Measurements from ENCODE around the gene CFAP65. TPM values are rescaled to one million over a fixed set of nuclear protein-coding genes. Genes with fewer than 3 reads are reported as not detected.

The CFAP65 gene
- total and polyA plus RNA-seq, 7 donors: under 0.01 to 0.10 (median under 0.01) TPM; not detected in 4

DNA sequence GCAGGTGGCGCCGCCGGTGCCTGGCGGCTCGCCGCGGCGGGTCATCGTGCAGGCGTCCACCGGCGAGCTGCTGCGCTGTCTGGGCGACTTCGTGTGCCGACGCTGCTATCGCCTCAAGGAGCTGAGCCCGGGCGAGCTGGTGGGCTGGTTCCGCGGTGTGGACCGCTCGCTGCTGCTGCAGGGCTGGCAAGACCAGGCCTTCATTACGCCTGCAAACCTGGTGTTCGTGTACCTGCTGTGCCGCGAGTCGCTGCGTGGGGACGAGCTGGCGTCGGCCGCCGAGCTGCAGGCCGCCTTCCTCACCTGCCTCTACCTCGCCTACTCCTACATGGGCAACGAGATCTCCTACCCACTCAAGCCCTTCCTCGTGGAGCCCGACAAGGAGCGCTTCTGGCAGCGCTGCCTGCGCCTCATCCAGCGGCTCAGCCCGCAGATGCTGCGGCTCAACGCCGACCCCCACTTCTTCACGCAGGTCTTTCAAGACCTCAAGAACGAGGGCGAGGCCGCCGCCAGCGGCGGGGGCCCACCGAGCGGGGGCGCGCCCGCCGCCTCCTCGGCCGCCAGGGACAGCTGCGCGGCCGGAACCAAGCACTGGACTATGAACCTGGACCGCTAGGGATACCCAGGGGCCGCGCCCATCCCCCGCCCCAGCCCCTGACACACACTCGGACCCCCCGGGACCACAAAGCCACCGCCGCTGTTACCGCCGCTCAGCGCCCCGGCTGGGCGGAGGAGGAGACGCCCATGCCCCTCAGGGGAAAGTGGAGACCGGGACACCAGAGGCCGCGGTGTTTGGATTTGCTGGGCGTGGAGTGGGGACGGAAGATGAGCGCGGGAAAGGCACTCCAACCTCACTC lies 80.8 kb downstream of the CFAP65 start:
- Histone ChIP-seq H3K36me3 (no peaks in the 10 kb centered on the region), H3K4me1 (peaks cover 0 to 35% (median 24%) of the 10 kb centered on the region in 4 donors), H3K27ac (no peak overlapping the region), H3K27me3 (peaks cover 53 to 89% (median 72%) of the 10 kb centered on the region in 3 donors), H3K9me3 (no peaks in the 10 kb centered on the region), H3K4me3 (peak overlapping the region in 1 of 4 donors; percentile 18)
- intact Hi-C loops (cut with DNase I): no loop called here
- no peak for DNase-seq
- 2 to 5% methylated on average over 87 of the region's 87 CpGs for WGBS, 2 donors
- TF ChIP-seq POLR2A (IDR thresholded peaks at IDR 0.05) (no peak), EP300 (IDR thresholded peaks at IDR 0.05) (no peak), POLR2AphosphoS5 (IDR thresholded peaks at IDR 0.05) (no peak)
- TF ChIP-seq, protein P1, sequence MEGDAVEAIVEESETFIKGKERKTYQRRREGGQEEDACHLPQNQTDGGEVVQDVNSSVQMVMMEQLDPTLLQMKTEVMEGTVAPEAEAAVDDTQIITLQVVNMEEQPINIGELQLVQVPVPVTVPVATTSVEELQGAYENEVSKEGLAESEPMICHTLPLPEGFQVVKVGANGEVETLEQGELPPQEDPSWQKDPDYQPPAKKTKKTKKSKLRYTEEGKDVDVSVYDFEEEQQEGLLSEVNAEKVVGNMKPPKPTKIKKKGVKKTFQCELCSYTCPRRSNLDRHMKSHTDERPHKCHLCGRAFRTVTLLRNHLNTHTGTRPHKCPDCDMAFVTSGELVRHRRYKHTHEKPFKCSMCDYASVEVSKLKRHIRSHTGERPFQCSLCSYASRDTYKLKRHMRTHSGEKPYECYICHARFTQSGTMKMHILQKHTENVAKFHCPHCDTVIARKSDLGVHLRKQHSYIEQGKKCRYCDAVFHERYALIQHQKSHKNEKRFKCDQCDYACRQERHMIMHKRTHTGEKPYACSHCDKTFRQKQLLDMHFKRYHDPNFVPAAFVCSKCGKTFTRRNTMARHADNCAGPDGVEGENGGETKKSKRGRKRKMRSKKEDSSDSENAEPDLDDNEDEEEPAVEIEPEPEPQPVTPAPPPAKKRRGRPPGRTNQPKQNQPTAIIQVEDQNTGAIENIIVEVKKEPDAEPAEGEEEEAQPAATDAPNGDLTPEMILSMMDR (IDR thresholded peaks at IDR 0.05): no peak

DNA sequence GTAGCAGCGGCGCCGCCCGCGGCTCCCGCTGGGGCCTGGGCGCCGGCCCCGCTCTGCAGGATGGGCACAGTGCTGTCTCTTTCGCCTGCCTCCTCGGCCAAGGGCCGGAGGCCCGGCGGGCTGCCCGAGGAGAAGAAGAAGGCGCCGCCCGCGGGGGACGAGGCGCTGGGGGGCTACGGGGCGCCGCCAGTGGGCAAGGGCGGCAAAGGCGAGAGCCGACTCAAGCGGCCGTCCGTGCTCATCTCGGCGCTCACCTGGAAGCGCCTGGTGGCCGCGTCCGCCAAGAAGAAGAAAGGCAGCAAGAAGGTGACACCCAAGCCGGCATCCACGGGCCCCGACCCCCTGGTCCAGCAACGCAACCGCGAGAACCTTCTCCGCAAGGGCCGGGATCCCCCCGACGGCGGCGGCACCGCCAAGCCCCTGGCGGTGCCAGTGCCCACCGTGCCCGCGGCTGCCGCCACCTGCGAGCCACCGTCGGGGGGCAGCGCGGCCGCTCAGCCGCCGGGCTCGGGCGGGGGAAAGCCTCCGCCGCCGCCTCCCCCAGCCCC lies 81.5 kb downstream of the CFAP65 start:
- Histone ChIP-seq H3K4me1 (peaks cover 0 to 35% (median 24%) of the 10 kb centered on the region in 4 donors), H3K36me3 (no peaks in the 10 kb centered on the region), H3K27ac (no peak overlapping the region), H3K4me3 (peak overlapping the region in 3 of 4 donors; percentile 18 to 45 (median 38)), H3K27me3 (peaks cover 53 to 87% (median 65%) of the 10 kb centered on the region in 3 donors), H3K9me3 (no peaks in the 10 kb centered on the region)
- TF ChIP-seq, protein P1 (IDR thresholded peaks at IDR 0.05): no peak
- TF ChIP-seq POLR2A (IDR thresholded peaks at IDR 0.05) (no peak), EP300 (IDR thresholded peaks at IDR 0.05) (no peak)
- WGBS, 2 donors: 2 to 3% methylated on average over 67 of the region's 67 CpGs
- intact Hi-C loops (cut with DNase I): no loop called here
- no peak for DNase-seq

DNA sequence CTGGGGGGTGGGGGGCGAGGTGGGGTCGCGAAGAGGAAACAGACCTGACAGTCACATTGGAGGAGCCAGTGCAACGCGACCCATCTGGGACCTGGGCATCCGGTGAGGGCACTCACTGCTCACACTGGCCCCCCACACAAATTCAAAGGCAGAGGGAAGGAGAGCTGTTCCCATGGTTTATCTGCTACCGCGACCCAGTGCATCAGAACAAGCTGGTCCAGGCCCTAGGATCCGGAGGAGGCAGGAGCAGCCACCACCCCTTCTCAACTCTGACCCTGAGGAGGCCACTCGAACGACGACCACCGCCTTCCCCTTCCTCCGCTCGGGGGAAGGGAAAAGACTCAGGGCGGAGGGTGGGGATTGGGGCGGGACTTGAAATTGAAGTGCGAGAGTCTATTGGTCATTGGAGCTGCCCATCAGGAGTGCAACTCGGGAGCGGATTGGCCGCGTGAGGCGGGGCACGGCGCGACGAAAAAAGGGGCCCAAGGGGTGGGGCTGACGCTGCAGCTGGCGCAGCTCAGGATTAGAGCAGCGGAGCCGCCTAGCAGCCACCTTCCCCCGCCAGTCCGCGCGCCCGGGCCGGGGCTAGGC lies 82.1 kb downstream of the CFAP65 start, which contains the start of gene CDK5R2:
CDK5R2 (plus strand) TSS at position 526 of the 591 bp plus-strand sequence. CDS start 155 bp downstream, outside the sequence.
- H3K27ac ChIP-seq: no peak within 1 kb of the TSS
- no peaks in the 10 kb centered on the region for H3K36me3 ChIP-seq
- peak within 1 kb of the TSS in 3 of 4 donors; percentile 18 to 45 (median 38) for H3K4me3 ChIP-seq
- H3K4me1 ChIP-seq: peaks cover 0 to 35% (median 24%) of the 10 kb centered on the region in 4 donors
- WGBS, 2 donors: 3 to 4% methylated on average over 37 of the region's 37 CpGs
- TF ChIP-seq, protein P1 (IDR thresholded peaks at IDR 0.05): no peak
- TF ChIP-seq POLR2AphosphoS5 (IDR thresholded peaks at IDR 0.05): no peak
- no peak for TF ChIP-seq EP300 (IDR thresholded peaks at IDR 0.05)
- no peak for TF ChIP-seq POLR2A (IDR thresholded peaks at IDR 0.05)
- H3K9me3 ChIP-seq: no peaks in the 10 kb centered on the region
- intact Hi-C loops (cut with DNase I): no loop called here
- H3K27me3 ChIP-seq: peaks cover 52 to 82% (median 61%) of the 10 kb centered on the region in 3 donors
- DNase-seq: peak; percentile 76

DNA sequence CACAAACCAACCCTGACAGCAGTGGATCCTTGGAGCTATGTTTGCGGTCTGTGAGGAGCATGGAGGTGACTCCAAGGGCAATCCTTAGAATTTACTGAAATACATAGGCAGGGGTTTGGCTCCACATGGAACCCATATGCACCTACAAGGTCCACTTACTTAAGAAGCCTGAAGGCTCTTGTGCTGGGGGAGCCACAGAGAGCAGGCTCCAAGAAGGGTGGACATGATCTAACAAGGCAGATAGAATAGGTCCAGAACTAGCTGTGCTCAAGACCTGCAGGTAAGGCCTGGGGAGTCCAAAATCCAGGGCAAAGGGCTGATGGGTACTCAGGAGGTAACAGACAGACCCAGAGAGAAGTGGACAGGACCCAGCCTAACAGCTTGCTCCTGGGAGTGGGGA lies 83.0 kb downstream of the CFAP65 start:
- WGBS, 2 donors: 93 to 100% methylated on average over 1 of the region's 1 CpG
- Histone ChIP-seq H3K36me3 (no peaks in the 10 kb centered on the region), H3K4me1 (peaks cover 0 to 34% (median 24%) of the 10 kb centered on the region in 4 donors), H3K27me3 (peaks cover 45 to 81% (median 52%) of the 10 kb centered on the region in 3 donors), H3K27ac (no peak overlapping the region), H3K4me3 (no peak overlapping the region), H3K9me3 (no peaks in the 10 kb centered on the region)
- DNase-seq: no peak
- TF ChIP-seq EP300 (IDR thresholded peaks at IDR 0.05) (no peak), POLR2AphosphoS5 (IDR thresholded peaks at IDR 0.05) (no peak), POLR2A (IDR thresholded peaks at IDR 0.05) (no peak)
- TF ChIP-seq, protein P1 (IDR thresholded peaks at IDR 0.05): no peak
- intact Hi-C loops (cut with DNase I): no loop called here
